PC-3 (cell line): ENCODE data around the gene STIL.
"Not testable (repeated sequence)": the region's sequence is repeated elsewhere in the genome, so short reads cannot be mapped to it uniquely, and the experiment has no call there.

Experiments used
- CTCF ChIP-seq: fragments of 300-600 bp; sonication (generic); conservative IDR thresholded peaks from 2 replicates; pipeline ENCODE4 v1.5.1; 2017; ENCODE audit warnings: antibody characterized with exemption, low read depth, mild to moderate bottlenecking, low read length
- EZH2 ChIP-seq: fragments of 300-600 bp; sonication (generic); IDR thresholded peaks from one replicate; pipeline ENCODE4 v1.6.1; 2017; ENCODE audit warnings: antibody characterized with exemption, mild to moderate bottlenecking, low read length; ENCODE audit not compliant: unreplicated experiment
- EZH2phosphoT487 ChIP-seq: fragments of 300-600 bp; sonication (generic); IDR thresholded peaks from 2 replicates; pipeline ENCODE4 v1.6.1; 2018; ENCODE audit warnings: mild to moderate bottlenecking, antibody characterized with exemption, low read length, borderline replicate concordance

GRCh38 chr1:47319968-47320367 lies 6.0 kb upstream of the STIL start:
- not testable (repeated sequence) for TF ChIP-seq CTCF, EZH2phosphoT487, EZH2
